Osteoblast (primary cell): Measurements from ENCODE around the gene ANO5. TPM values are rescaled to one million over a fixed set of nuclear protein-coding genes. Genes with fewer than 3 reads are reported as not detected.

Experiments
- DNase-seq: peaks from one replicate; pipeline ENCODE4 v3.0.0; 2011; ENCODE audit warnings: low spot score, mixed read lengths; ENCODE audit not compliant: insufficient read length; ENCODE audit errors: missing footprints
- H2AFZ ChIP-seq: 2 replicates; pipeline ENCODE4 v1.6.0; 2011; ENCODE audit warnings: mild to moderate bottlenecking, low read length
- H3K27ac ChIP-seq: 2 replicates; pipeline ENCODE4 v1.5.1; 2011; ENCODE audit warnings: mild to moderate bottlenecking, low read depth, low read length, moderate library complexity
- H3K27me3 ChIP-seq: 2 replicates; pipeline ENCODE4 v1.6.0; 2012; ENCODE audit warnings: mild to moderate bottlenecking, control low read depth, inconsistent platforms, low read length, moderate library complexity; ENCODE audit not compliant: insufficient read depth
- H3K36me3 ChIP-seq: 2 replicates; pipeline ENCODE4 v1.5.1; 2011; ENCODE audit warnings: mild to moderate bottlenecking, low read length, control low read depth, moderate library complexity; ENCODE audit not compliant: insufficient read depth
- H3K4me1 ChIP-seq: 2 replicates; pipeline ENCODE4 v1.5.1; 2011; ENCODE audit warnings: mild to moderate bottlenecking, low read length, control low read depth, moderate library complexity; ENCODE audit not compliant: insufficient read depth
- H3K4me2 ChIP-seq: 2 replicates; pipeline ENCODE4 v1.6.0; 2011; ENCODE audit warnings: mild to moderate bottlenecking, low read length; ENCODE audit not compliant: insufficient read depth
- H3K4me3 ChIP-seq: fragments of 200-600 bp; sonication (generic); 3 replicates; pipeline ENCODE4 v1.5.1; 2012; ENCODE audit warnings: mild to moderate bottlenecking, low read length, inconsistent platforms; ENCODE audit not compliant: insufficient read depth
- H3K79me2 ChIP-seq: 2 replicates; pipeline ENCODE4 v1.6.0; 2012; ENCODE audit warnings: mild to moderate bottlenecking, low read length, control low read depth, inconsistent platforms; ENCODE audit not compliant: insufficient read depth
- H3K9me3 ChIP-seq: 2 replicates; pipeline ENCODE4 v1.5.1; 2011; ENCODE audit warnings: low read depth, low read length, control low read depth
- H4K20me1 ChIP-seq: 2 replicates; pipeline ENCODE4 v1.6.0; 2012; ENCODE audit warnings: mild to moderate bottlenecking, low read length, control low read depth; ENCODE audit not compliant: insufficient read depth
- CTCF ChIP-seq: IDR thresholded peaks from 2 replicates; pipeline ENCODE4 v1.5.1; 2011; ENCODE audit warnings: mild to moderate bottlenecking, low read depth, low read length, moderate library complexity; ENCODE audit errors: extremely low read depth
- total RNA-seq: library from RNA; depleted of rRNA; stranded (reverse); fragments of >200 nt; gene quantifications from 2 replicates; pipeline ENCODE4 v1.2.3, GENCODE V29; 2012

Gene ANO5
- total RNA-seq, 1 donor: 1.1 TPM

GRCh38 chr11:22304337-22304961 is 111.6 kb downstream of the ANO5 start:
- H3K4me2 ChIP-seq: no peak overlapping the region
- no peaks in the 10 kb centered on the region for H3K79me2 ChIP-seq
- no peaks in the 10 kb centered on the region for H3K4me1 ChIP-seq
- no peak overlapping the region for H3K4me3 ChIP-seq
- no peaks in the 10 kb centered on the region for H3K9me3 ChIP-seq
- H3K27ac ChIP-seq: no peak overlapping the region
- DNase-seq: no peak
- TF ChIP-seq CTCF: peak; percentile 62
- H3K36me3 ChIP-seq: no peaks in the 10 kb centered on the region
- H2AFZ ChIP-seq: no peak overlapping the region
- H3K27me3 ChIP-seq: no peaks in the 10 kb centered on the region
- no peaks in the 10 kb centered on the region for H4K20me1 ChIP-seq

GRCh38 chr11:22317656-22318055 is 124.8 kb downstream of the ANO5 start:
- Histone ChIP-seq H3K4me1 (no peaks in the 10 kb centered on the region), H3K9me3 (no peaks in the 10 kb centered on the region), H2AFZ (no peak overlapping the region), H3K4me2 (no peak overlapping the region), H4K20me1 (no peaks in the 10 kb centered on the region), H3K36me3 (no peaks in the 10 kb centered on the region), H3K4me3 (no peak overlapping the region), H3K27me3 (no peaks in the 10 kb centered on the region), H3K27ac (no peak overlapping the region), H3K79me2 (no peaks in the 10 kb centered on the region)
- DNase-seq: no peak
- TF ChIP-seq CTCF: no peak

DNA sequence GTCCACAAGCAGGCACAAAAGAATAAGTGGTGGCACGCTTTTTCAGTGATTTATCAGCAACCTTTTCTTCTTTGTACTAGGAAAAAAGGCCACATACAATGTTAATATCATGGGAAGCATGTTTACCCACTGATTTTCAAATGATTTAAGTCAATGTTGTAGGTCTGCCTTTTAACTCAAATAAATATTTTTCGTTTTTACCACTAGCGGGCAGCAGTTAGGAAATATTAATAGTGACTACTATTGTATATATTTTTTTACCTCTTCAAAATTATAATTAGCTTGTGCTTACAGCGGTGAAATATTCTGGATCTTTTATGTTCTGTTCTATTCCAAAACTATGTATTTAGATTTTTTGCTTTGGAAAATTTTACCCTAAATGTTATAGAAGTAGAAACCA is 138.9 kb downstream of the ANO5 start:
- no peaks in the 10 kb centered on the region for H3K36me3 ChIP-seq
- no peaks in the 10 kb centered on the region for H3K4me1 ChIP-seq
- H3K4me2 ChIP-seq: no peak overlapping the region
- no peak for TF ChIP-seq CTCF
- no peaks in the 10 kb centered on the region for H3K9me3 ChIP-seq
- H4K20me1 ChIP-seq: no peaks in the 10 kb centered on the region
- H3K27ac ChIP-seq: no peak overlapping the region
- H3K27me3 ChIP-seq: no peaks in the 10 kb centered on the region
- no peak overlapping the region for H3K4me3 ChIP-seq
- no peak overlapping the region for H2AFZ ChIP-seq
- DNase-seq: no peak
- no peaks in the 10 kb centered on the region for H3K79me2 ChIP-seq

Other genes starting within 250 kb of the ANO5 start
- not detected in 2 replicates for gene SLC17A6, start 145.3 kb downstream of the ANO5 start, total RNA-seq